COLO668 (cell line): ENCODE measurements around the gene EXT2.

Experiments
- DNase-seq: peaks from one replicate; lab custom pipeline; 2025; ENCODE audit not compliant: unreplicated experiment; lab: John Stamatoyannopoulos, UW

The EXT2 gene

GRCh38 chr11:44095506-44096359, at the start of gene EXT2:
TSS of gene EXT2 (plus strand) at chr11:44095678. CDS start at chr11:44107713, 12,035 bp downstream.
- peak; percentile 91 for DNase-seq

GRCh38 chr11:44046182-44046581, 49.3 kb upstream of the EXT2 start:
- no peak for DNase-seq

- no peak for DNase-seq
Measured at GRCh38 chr11:44047298-44047697, 48.2 kb upstream of the EXT2 start.

GRCh38 chr11:44047931-44048431, 47.5 kb upstream of the EXT2 start, which contains the start of gene ACCSL:
TSS of gene ACCSL (plus strand) at chr11:44047981. CDS start at chr11:44048037, 56 bp downstream.
- no peak for DNase-seq

GRCh38 chr11:44049832-44050231, 45.6 kb upstream of the EXT2 start:
- no peak for DNase-seq

GRCh38 chr11:44051171-44051570, 44.3 kb upstream of the EXT2 start:
- no peak for DNase-seq

GRCh38 chr11:44057340-44057739, 38.1 kb upstream of the EXT2 start:
- no peak for DNase-seq

- DNase-seq = no peak
Measured at GRCh38 chr11:44058275-44058674, 37.2 kb upstream of the EXT2 start.

- DNase-seq = no peak
Measured at GRCh38 chr11:44065161-44065661, 30.3 kb upstream of the EXT2 start.

GRCh38 chr11:44065841-44066731, 29.4 kb upstream of the EXT2 start, which contains the start of gene ACCS:
TSS of gene ACCS (plus strand) at chr11:44066270. CDS start at chr11:44067628, 1,358 bp downstream.
- peak; percentile 98 for DNase-seq

GRCh38 chr11:44066732-44067141, 28.7 kb upstream of the EXT2 start:
- DNase-seq = peak; percentile 23

GRCh38 chr11:44067266-44067665, 28.2 kb upstream of the EXT2 start:
- DNase-seq = no peak

GRCh38 chr11:44068180-44068579, 27.3 kb upstream of the EXT2 start:
- no peak for DNase-seq

- DNase-seq = no peak
Measured at GRCh38 chr11:44071157-44071556, 24.3 kb upstream of the EXT2 start.

GRCh38 chr11:44072757-44073658, 22.5 kb upstream of the EXT2 start:
- no peak for DNase-seq

- DNase-seq = no peak
Measured at GRCh38 chr11:44078794-44079193, 16.7 kb upstream of the EXT2 start.

- no peak for DNase-seq
Measured at GRCh38 chr11:44079376-44079775, 16.1 kb upstream of the EXT2 start.

GRCh38 chr11:44080951-44081350, 14.5 kb upstream of the EXT2 start:
- DNase-seq = no peak

- DNase-seq = no peak
Measured at GRCh38 chr11:44082645-44083044, 12.8 kb upstream of the EXT2 start.

- DNase-seq = no peak
Measured at GRCh38 chr11:44083433-44083832, 12.0 kb upstream of the EXT2 start.
